Stomach smooth muscle (tissue), 2 donors: Measurements from ENCODE around the gene SPAG17.

Experiments used
- H3K27ac ChIP-seq: one replicate; pipeline ENCODE4 v1.7.0; 2013; ENCODE audit warnings: mild to moderate bottlenecking, low read length, inconsistent platforms
- H3K27me3 ChIP-seq, 2 donors: one replicate each; pipeline ENCODE4 v1.7.0; 2013; ENCODE audit warnings: low read length in 2 of 2; ENCODE audit not compliant: insufficient read depth in 2 of 2, control insufficient read depth in 1 of 2
- H3K36me3 ChIP-seq, 2 donors: one replicate each; pipeline ENCODE4 v1.7.0; 2013; ENCODE audit warnings: low read length in 2 of 2; ENCODE audit not compliant: control insufficient read depth in 2 of 2, insufficient read depth in 2 of 2
- H3K4me1 ChIP-seq: one replicate; pipeline ENCODE4 v1.7.0; 2013; ENCODE audit warnings: low read length; ENCODE audit not compliant: control insufficient read depth, insufficient read depth
- H3K4me3 ChIP-seq, 2 donors: one replicate each; pipeline ENCODE4 v1.7.0; 2013; ENCODE audit warnings: low read length in 2 of 2
- H3K9ac ChIP-seq, 2 donors: one replicate each; pipeline ENCODE4 v1.7.0; 2013; ENCODE audit warnings: low read length in 2 of 2, mild to moderate bottlenecking in 1 of 2
- H3K9me3 ChIP-seq, 2 donors: one replicate each; pipeline ENCODE4 v1.7.0; 2013; ENCODE audit warnings: low read length in 2 of 2; ENCODE audit not compliant: control insufficient read depth in 2 of 2
- donor health status: healthy.
- donor health status: Pancreatic carcinoma.

Gene SPAG17

DNA sequence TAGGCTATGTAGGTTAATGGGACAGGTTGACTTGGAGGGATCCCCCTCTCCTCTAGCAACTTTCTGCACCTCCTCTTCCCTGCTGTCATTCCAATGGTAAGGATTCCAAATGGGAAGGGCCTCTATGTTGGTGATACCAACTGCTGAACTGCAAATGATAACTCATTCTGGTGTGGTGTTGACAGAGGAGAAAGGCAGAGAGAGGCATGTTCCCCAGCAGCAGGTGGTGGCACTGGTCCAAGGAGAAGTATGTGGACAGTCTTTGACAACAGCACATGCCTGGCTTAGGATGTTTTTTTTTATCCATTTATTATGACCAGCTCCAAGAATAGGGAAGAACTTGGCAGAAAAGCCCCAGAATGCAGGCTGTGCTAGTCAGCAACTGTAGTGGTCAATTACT, 19.6 kb upstream of the SPAG17 start:
- H3K27ac ChIP-seq, result no peak overlapping the region
- H3K9me3 ChIP-seq, result peaks cover 0 to 5% of the 10 kb centered on the region in 2 donors
- no peaks in the 10 kb centered on the region for H3K36me3 ChIP-seq
- no peaks in the 10 kb centered on the region for H3K4me1 ChIP-seq
- H3K4me3 ChIP-seq, result no peak overlapping the region
- H3K27me3 ChIP-seq, result no peaks in the 10 kb centered on the region
- no peak overlapping the region for H3K9ac ChIP-seq

DNA sequence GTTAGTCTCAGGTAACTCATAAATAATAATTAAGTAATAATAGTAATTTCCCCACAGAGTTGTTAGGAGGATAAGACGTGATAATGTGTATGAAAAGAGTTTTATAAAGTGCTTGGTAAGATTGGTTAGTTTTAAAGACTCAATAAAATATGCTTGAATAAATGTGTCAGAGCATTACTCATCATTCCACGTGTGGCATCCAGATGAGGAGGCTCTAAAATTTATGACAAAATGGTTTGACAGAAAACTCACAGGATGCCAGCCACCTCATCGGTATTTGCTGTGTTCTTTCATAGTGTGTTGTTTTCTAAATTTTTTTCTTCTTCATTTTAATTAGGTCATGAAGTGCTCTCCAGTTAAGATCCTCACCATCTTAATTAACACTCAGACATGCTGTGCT, 19.1 kb upstream of the SPAG17 start:
- Histone ChIP-seq H3K4me3 (no peak overlapping the region), H3K4me1 (no peaks in the 10 kb centered on the region), H3K9ac (no peak overlapping the region), H3K27me3 (no peaks in the 10 kb centered on the region), H3K36me3 (no peaks in the 10 kb centered on the region), H3K27ac (no peak overlapping the region), H3K9me3 (peaks cover 0 to 5% of the 10 kb centered on the region in 2 donors)

DNA sequence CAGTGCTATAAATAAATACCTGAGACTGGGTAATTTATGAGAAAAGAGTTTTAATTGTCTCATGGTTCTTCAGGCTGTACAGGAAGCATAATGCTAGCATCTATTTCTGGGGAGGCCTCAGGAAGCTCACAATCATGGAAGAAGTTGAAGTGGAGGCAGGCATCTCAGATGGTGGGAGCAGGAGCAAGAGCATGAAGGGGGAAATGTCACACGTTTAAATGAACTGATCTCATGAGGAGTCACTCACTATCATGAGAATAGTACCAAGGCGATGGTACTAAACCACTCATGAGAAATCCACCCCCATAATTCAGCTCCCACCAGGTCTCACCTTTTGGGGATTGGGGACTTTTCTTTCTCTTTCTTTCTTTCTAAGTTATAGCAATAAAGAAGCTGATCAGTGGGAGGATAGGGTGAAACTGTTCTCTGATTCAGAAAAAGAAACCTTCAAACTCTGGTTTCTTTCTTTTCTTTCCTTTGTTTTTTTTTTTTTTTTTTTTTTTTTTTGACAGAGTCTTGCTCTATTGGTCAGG, 17.1 kb upstream of the SPAG17 start:
- H3K36me3 ChIP-seq, result no peaks in the 10 kb centered on the region
- H3K27ac ChIP-seq, result no peak overlapping the region
- H3K27me3 ChIP-seq, result no peaks in the 10 kb centered on the region
- no peaks in the 10 kb centered on the region for H3K4me1 ChIP-seq
- H3K4me3 ChIP-seq, result no peak overlapping the region
- peaks cover 0 to 2% of the 10 kb centered on the region in 2 donors for H3K9me3 ChIP-seq
- H3K9ac ChIP-seq, result no peak overlapping the region

DNA sequence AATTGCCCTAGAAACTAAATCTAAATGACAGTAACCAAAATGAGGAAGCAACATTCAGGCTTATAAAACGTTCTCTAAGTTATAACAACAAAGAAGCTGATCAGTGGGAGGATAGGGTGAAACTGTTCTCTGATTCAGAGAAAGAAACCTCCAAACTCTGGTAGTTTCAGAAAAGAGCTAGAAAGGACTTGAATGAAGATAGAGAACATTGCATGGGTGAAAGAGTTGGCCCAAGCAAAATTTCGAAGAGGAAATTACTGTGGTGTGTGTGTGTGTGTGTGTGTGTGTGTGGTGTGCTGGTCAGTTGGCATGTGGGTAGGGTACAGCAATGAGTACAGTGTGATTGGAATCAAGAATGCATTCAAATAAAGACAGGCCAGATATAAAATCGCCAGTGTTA, 16.5 kb upstream of the SPAG17 start:
- no peak overlapping the region for H3K27ac ChIP-seq
- no peak overlapping the region for H3K9ac ChIP-seq
- no peaks in the 10 kb centered on the region for H3K4me1 ChIP-seq
- H3K9me3 ChIP-seq, result no peaks in the 10 kb centered on the region
- H3K27me3 ChIP-seq, result no peaks in the 10 kb centered on the region
- H3K4me3 ChIP-seq, result no peak overlapping the region
- no peaks in the 10 kb centered on the region for H3K36me3 ChIP-seq

DNA sequence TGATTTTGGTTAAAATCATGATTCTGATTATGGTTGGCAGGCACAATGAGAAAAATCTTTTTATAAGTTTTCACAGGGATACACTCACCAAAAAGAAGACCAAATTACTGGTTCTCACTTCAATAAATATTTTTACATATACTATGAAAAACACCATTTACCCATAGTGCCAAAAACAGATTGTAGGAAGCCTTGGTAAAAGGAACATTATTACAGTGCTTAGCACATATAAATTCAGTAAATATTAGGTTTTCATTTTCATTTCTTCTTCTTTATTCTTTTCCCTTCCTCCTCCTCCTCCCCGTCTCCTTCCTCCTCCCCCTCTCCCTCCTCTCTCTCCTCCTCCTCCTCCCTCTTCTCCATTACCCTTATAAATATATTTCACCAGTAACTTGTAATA, 15.8 kb upstream of the SPAG17 start:
- Histone ChIP-seq H3K9me3 (no peaks in the 10 kb centered on the region), H3K4me1 (no peaks in the 10 kb centered on the region), H3K27ac (no peak overlapping the region), H3K27me3 (no peaks in the 10 kb centered on the region), H3K36me3 (no peaks in the 10 kb centered on the region), H3K9ac (no peak overlapping the region), H3K4me3 (no peak overlapping the region)

DNA sequence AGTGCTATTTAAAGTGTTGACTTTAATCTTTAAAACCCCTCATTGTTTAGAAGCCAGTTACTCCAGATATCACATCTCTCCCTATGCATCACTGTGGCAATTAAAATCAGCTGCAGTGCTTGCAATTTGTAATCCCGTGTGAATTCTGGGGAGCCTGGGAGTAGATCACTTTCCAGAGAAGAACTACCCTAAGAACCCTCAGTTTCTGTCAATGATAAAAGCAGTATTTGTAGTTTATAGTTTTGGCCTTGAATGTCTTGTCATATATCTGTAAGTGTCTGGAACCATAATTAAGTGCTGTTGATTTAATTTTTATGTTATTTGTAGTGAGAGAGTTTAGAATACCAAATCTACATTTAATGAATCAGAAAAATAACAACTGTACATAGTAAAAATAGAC, 5.5 kb upstream of the SPAG17 start:
- Histone ChIP-seq H3K4me3 (no peak overlapping the region), H3K9me3 (no peaks in the 10 kb centered on the region), H3K36me3 (no peaks in the 10 kb centered on the region), H3K27ac (no peak overlapping the region), H3K4me1 (no peaks in the 10 kb centered on the region), H3K9ac (no peak overlapping the region), H3K27me3 (no peaks in the 10 kb centered on the region)

DNA sequence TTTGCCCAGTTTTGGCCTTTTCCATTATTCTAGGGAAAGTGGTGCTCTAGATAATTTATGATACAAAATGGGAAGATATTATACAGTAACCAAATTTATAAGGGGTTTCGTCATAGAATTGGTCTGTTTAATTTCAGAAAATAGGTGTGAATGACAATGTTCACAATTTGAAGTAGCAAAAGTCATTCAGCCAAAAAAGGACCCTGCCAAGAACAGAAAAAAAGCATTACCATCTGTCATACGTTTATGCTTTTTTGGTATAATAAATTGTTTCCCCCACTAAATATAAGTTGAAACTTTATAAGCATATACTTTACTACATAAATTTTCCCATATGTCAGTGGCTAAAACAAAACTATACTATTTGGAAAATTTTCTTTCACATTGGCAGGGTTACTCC, 4.5 kb upstream of the SPAG17 start:
- no peaks in the 10 kb centered on the region for H3K36me3 ChIP-seq
- H3K27ac ChIP-seq, result no peak overlapping the region
- H3K27me3 ChIP-seq, result peaks cover 0 to 5% of the 10 kb centered on the region in 2 donors
- no peaks in the 10 kb centered on the region for H3K4me1 ChIP-seq
- H3K4me3 ChIP-seq, result no peak overlapping the region
- no peak overlapping the region for H3K9ac ChIP-seq
- no peaks in the 10 kb centered on the region for H3K9me3 ChIP-seq

DNA sequence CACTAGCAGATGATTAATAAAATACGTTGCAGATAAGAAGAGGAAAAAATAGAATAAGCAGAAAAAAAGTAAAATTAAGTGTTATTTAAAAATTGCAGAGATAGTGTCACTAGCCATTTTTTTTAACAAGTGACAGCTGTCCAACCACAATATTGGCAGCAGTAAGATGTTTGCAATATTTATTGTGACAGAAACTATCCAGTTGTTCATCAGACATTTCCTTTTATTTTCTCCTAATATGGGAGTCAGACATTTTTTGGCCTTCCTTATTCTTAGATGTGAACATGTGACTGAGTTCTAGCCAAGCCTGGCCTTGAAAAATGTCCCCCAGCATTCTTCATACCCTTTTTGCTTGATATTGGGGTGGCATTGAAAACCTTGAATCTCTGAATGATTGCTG, 3.4 kb upstream of the SPAG17 start:
- H3K36me3 ChIP-seq, result no peaks in the 10 kb centered on the region
- peaks cover 0 to 5% of the 10 kb centered on the region in 2 donors for H3K27me3 ChIP-seq
- H3K9me3 ChIP-seq, result no peaks in the 10 kb centered on the region
- no peak overlapping the region for H3K27ac ChIP-seq
- H3K4me3 ChIP-seq, result no peak overlapping the region
- no peak overlapping the region for H3K9ac ChIP-seq
- no peaks in the 10 kb centered on the region for H3K4me1 ChIP-seq

DNA sequence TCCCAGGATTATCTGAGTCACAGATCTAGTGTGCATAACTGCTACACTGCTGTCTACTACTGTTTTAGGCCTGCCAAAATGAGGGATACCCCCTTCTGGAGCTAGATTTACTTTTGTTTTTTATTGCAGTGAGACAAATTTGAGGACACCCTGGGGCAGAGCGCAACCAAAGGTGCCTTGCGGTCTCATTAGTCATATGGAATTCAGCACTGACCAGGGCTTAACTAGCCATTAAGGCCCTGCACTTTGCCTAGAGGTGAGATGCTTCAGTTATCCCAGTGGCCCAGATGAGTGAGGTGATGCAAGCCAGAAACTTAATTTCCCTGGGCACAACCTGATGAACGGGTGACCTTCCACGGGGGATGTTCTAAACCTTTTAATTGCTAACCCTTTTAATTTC, 998 bp upstream of the SPAG17 start:
- Histone ChIP-seq H3K36me3 (no peaks in the 10 kb centered on the region), H3K27me3 (peaks cover 0 to 5% of the 10 kb centered on the region in 2 donors), H3K9me3 (no peaks in the 10 kb centered on the region), H3K9ac (no peak overlapping the region), H3K27ac (no peak overlapping the region), H3K4me3 (no peak overlapping the region), H3K4me1 (no peaks in the 10 kb centered on the region)

DNA sequence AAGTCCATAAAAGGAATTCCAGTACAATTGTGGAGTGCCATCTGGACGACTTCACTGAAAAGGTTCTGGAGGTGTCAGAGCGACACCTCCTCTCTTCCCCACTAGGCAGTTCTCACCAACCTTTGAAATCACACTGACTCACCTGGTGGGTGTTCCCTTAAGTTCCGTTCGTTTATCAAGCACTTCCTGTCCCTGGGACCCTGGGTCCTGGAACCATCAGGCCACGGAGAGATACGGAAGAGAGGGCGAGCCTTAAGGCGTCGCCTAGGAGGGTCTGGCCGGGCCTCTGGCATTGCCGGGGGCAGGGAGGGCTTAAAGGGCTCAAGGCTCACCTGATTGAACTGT, 317 bp downstream of the SPAG17 start:
- Histone ChIP-seq H3K27me3 (peaks cover 0 to 5% of the 10 kb centered on the region in 2 donors), H3K27ac (no peak overlapping the region), H3K36me3 (no peaks in the 10 kb centered on the region), H3K4me3 (peak overlapping the region in 1 of 2 donors; percentile 54), H3K9me3 (no peaks in the 10 kb centered on the region), H3K9ac (no peak overlapping the region), H3K4me1 (no peaks in the 10 kb centered on the region)

DNA sequence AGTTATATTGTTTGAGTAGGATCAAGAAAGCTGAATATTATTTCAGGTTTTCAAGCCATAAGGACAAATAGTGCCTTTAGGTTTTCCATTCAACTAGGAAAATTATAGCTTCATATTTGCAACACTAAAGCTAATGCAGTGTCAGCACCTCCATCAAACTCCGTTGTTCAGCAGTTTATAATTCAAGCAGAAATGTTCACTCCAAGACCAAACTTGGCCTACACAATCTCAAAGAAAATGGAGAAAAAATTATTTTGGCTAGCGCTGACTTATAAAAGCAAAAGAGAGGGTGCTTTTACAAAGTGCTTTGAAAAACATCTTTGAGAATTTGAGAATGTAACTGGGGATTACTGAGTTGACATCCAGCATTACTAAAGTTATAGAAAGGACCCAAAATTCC, 1.4 kb downstream of the SPAG17 start:
- no peak overlapping the region for H3K9ac ChIP-seq
- H3K9me3 ChIP-seq, result no peaks in the 10 kb centered on the region
- H3K36me3 ChIP-seq, result no peaks in the 10 kb centered on the region
- H3K4me1 ChIP-seq, result no peaks in the 10 kb centered on the region
- no peak overlapping the region for H3K27ac ChIP-seq
- H3K4me3 ChIP-seq, result no peak overlapping the region
- H3K27me3 ChIP-seq, result peaks cover 0 to 5% of the 10 kb centered on the region in 2 donors
